GM12865 (cell line): Measurements from ENCODE around the gene DLG2.
"Not testable (repeated sequence)": the region's sequence is repeated elsewhere in the genome, so short reads cannot be mapped to it uniquely, and the experiment has no call there.

Experiments used
- DNase-seq: peaks from one replicate; pipeline ENCODE4 v3.0.0; 2010; ENCODE audit warnings: low read depth
- H3K4me3 ChIP-seq: 2 replicates; pipeline ENCODE4 v1.5.1; 2011; ENCODE audit warnings: mild to moderate bottlenecking, low read depth, low read length, control low read depth
- CTCF ChIP-seq: IDR thresholded peaks from 2 replicates; pipeline ENCODE4 v1.5.1; 2011; ENCODE audit warnings: low read length, control low read depth, low read depth, inconsistent platforms; ENCODE audit not compliant: insufficient read depth; ENCODE audit errors: missing control alignments

DLG2 gene

GRCh38 chr11:84993386-84993785 lies 633.8 kb downstream of the DLG2 start:
- TF ChIP-seq CTCF, result peak; percentile 38
- DNase-seq, result peak; percentile 27
- H3K4me3 ChIP-seq, result no peak overlapping the region

- no peak for DNase-seq
- no peak overlapping the region for H3K4me3 ChIP-seq
- no peak for TF ChIP-seq CTCF
These were observed 637.0 kb downstream of the DLG2 start for GRCh38 chr11:84990141-84990540.

GRCh38 chr11:84987686-84988187 lies 639.4 kb downstream of the DLG2 start:
- not testable (repeated sequence) for DNase-seq, H3K4me3 ChIP-seq

GRCh38 chr11:84981301-84981700 lies 645.8 kb downstream of the DLG2 start:
- no peak for DNase-seq
- H3K4me3 ChIP-seq, result no peak overlapping the region
- TF ChIP-seq CTCF, result no peak

GRCh38 chr11:84969103-84969502 lies 658.0 kb downstream of the DLG2 start:
- no peak for DNase-seq
- no peak overlapping the region for H3K4me3 ChIP-seq
- no peak for TF ChIP-seq CTCF

- TF ChIP-seq CTCF, result no peak
- no peak overlapping the region for H3K4me3 ChIP-seq
- no peak for DNase-seq
These were observed 661.7 kb downstream of the DLG2 start for GRCh38 chr11:84965484-84965883.

- no peak for DNase-seq
- TF ChIP-seq CTCF, result no peak
- H3K4me3 ChIP-seq, result no peak overlapping the region
These were observed 663.9 kb downstream of the DLG2 start for GRCh38 chr11:84963240-84963639.
